Muscle layer of duodenum (tissue), 2 donors: ENCODE data around the gene DAB1.

Experiments used
- H3K27ac ChIP-seq: one replicate; pipeline ENCODE4 v1.7.0; 2013; ENCODE audit warnings: mild to moderate bottlenecking, low read length
- H3K27me3 ChIP-seq: one replicate; pipeline ENCODE4 v1.7.0; 2013; ENCODE audit warnings: low read depth, mild to moderate bottlenecking, control low read depth, low read length
- H3K36me3 ChIP-seq, 2 donors: one replicate each; pipeline ENCODE4 v1.7.0; 2013; ENCODE audit warnings: low read length in 2 of 2, control low read depth in 1 of 2, mild to moderate bottlenecking in 1 of 2; ENCODE audit not compliant: insufficient read depth in 2 of 2, control insufficient read depth in 1 of 2
- H3K4me1 ChIP-seq, 2 donors: one replicate each; pipeline ENCODE4 v1.7.0; 2013; ENCODE audit warnings: low read length in 2 of 2, mild to moderate bottlenecking in 2 of 2, control low read depth in 1 of 2, moderate library complexity in 1 of 2; ENCODE audit not compliant: insufficient read depth in 2 of 2, control insufficient read depth in 1 of 2
- H3K4me3 ChIP-seq, 2 donors: one replicate each; pipeline ENCODE4 v1.7.0; 2013; ENCODE audit warnings: low read length in 2 of 2, low read depth in 1 of 2, mild to moderate bottlenecking in 1 of 2
- H3K9me3 ChIP-seq, 2 donors: one replicate each; pipeline ENCODE4 v1.7.0; 2013; ENCODE audit warnings: low read length in 2 of 2, control low read depth in 1 of 2, mild to moderate bottlenecking in 1 of 2; ENCODE audit not compliant: control insufficient read depth in 1 of 2
- donor health status: healthy.

Gene DAB1

DNA sequence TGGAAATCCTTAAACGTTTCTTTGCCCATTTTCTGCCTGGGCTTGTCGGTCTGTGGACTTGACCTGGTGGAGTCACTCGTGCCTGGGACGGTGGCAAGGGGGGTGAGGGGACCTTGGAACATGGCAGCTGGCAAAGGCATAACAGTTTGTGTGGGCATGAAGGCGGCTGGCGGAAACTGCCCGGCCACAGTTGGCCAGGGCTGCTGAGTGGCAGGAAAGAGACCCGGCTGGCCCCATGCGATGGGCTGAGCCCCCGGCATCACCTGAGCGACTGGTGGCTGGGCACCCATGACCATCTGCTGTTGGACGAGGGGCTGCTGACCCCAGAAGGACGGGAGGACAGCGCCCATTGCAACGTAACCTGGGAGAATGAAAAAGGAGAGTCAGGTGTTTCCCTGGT, 408.8 kb downstream of the DAB1 start:
- Histone ChIP-seq H3K27me3 (no peaks in the 10 kb centered on the region), H3K9me3 (no peaks in the 10 kb centered on the region), H3K36me3 (no peaks in the 10 kb centered on the region), H3K4me1 (peaks cover 0 to 11% of the 10 kb centered on the region in 2 donors), H3K4me3 (no peak overlapping the region), H3K27ac (no peak overlapping the region)

DNA sequence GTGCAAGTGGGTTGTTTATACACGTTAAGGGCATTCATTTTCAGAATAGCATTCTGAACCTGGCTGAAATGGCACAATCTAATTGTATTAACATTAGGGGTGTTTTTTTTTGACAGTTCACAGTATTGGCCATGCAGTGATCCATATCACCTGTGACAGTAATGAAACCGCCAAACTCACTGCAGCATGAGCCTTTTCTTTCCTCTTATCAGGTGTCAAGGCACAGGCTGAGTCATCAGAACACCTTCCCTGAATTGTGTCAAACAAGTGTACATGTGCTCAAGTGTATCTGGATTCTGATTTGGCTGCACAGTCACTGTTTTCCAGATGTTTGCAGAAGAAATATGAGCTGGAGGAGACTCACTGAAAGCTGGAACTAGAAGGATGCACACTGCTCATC, 410.3 kb downstream of the DAB1 start:
- Histone ChIP-seq H3K4me3 (no peak overlapping the region), H3K36me3 (no peaks in the 10 kb centered on the region), H3K27ac (no peak overlapping the region), H3K9me3 (no peaks in the 10 kb centered on the region), H3K27me3 (no peaks in the 10 kb centered on the region), H3K4me1 (peaks cover 0 to 11% of the 10 kb centered on the region in 2 donors)

DNA sequence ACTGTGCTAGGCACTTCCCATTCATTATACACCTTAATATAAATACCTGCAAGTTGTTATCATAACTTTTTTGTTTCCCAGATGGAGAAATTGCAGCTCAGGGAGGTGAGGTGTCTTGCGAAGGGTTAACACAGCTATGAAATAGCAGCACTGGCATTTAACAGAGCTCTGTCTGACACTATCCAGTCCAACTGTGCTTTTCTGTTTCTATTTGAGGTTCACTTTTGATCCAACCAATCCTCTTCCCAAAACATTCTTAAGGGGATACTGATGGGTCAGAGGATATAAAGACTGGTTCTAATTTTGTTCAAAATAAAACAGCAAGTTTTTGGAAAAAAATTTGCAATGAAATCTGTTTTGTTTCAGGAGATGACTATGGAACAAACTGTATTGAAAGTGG, 411.5 kb downstream of the DAB1 start:
- H3K9me3 ChIP-seq = no peaks in the 10 kb centered on the region
- peaks cover 0 to 11% of the 10 kb centered on the region in 2 donors for H3K4me1 ChIP-seq
- H3K4me3 ChIP-seq = no peak overlapping the region
- H3K27me3 ChIP-seq = no peaks in the 10 kb centered on the region
- H3K36me3 ChIP-seq = no peaks in the 10 kb centered on the region
- no peak overlapping the region for H3K27ac ChIP-seq

DNA sequence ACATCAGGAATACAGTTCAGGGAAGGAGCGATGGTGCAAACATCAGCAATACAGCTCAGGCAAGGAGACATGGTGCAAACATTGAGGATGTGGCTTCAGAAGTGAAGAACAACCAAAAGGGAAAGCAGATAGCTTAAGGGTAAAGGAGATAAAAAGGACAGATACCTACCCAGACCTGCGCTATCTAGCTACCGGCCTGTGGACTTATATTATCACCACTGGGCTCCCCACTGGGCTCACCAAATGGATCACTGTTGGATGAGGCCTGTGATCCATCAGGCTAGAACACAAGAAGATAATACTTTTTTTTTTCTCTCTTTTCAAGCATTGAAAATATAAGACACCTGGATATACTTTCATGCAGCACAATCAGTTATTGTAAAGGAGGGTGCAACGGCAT, 413.3 kb downstream of the DAB1 start:
- Histone ChIP-seq H3K27me3 (no peaks in the 10 kb centered on the region), H3K36me3 (no peaks in the 10 kb centered on the region), H3K4me1 (peaks cover 0 to 11% of the 10 kb centered on the region in 2 donors), H3K9me3 (no peaks in the 10 kb centered on the region), H3K4me3 (no peak overlapping the region), H3K27ac (no peak overlapping the region)

DNA sequence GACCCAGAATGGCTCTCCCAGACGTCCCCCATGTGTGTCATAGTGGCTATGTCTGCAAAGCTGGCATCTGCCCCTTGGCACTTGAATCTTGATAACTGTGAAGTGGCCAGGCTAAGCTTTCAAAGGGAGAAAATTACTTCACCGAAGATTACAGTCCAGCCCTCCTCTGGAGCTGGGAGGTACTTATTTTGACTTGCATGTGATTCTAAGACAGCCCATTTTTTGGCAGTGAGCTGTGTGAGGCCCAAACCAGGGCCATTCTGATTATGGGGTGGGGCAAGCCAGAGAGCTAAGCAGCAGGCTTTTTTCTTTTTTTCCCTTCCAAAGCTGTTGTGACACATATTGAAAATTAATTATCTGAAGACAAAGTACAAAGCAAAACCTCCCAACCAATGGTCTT, 415.9 kb downstream of the DAB1 start:
- H3K27me3 ChIP-seq = no peaks in the 10 kb centered on the region
- H3K36me3 ChIP-seq = no peaks in the 10 kb centered on the region
- H3K9me3 ChIP-seq = no peaks in the 10 kb centered on the region

DNA sequence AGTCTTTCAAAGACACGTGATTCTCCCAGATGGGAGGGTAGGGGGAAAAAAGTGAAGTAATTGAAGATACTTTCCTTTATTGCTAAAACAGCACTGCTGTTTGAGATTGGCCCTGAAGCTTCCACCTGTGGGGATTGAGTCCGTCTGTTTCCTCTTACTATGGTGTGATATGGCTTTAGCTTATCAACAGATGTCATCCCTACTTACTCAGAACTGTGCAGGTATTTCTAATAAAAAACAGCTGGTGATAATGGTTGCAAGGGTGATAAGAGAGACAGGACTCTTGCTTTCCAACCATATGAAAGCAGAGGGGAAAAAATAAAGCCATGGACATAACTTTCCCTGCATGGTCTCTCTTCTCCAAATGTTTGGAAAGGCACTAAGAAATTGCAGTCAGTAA, 416.4 kb downstream of the DAB1 start:
- Histone ChIP-seq H3K27ac (no peak overlapping the region), H3K27me3 (no peaks in the 10 kb centered on the region), H3K36me3 (no peaks in the 10 kb centered on the region), H3K4me3 (no peak overlapping the region), H3K4me1 (no peaks in the 10 kb centered on the region), H3K9me3 (no peaks in the 10 kb centered on the region)

More for the DNA sequence above, 415.9 kb downstream of the DAB1 start:
- H3K4me1 ChIP-seq = peaks cover 0 to 3% of the 10 kb centered on the region in 2 donors
- H3K4me3 ChIP-seq = no peak overlapping the region
- no peak overlapping the region for H3K27ac ChIP-seq

DNA sequence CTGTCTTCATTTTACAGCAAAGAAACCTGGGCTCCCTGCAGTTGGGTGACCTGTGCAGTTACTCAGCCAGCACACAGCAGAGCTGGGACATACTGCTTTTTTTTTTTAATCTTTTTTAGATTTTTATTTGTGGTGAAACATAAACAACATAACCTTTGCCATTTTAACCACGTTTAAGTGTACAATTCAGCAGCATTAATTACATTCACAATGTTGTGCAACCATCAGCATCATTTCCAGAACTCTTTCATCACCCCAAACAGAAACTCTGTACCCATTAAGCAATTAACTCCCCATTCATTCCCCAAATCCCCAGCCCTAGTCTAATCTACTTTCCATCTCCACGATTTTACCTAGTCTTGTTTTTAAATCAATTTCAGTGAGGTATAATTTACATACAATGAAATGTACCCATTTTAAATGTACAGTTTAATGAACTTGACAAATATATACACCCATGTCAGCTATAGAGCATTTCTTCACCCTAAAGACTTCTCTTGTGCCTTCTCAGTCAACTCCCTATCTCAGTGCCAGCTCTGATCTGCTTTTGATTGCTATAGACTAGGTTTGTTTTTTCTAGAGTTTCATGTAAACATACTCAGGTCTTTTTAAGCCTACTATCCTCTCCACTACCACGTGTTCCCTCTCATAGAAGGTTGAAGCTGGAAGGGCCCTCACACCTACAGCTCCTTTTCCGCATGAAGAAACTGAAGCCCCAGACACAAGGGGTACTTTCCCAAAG, 420.3 kb downstream of the DAB1 start:
- no peaks in the 10 kb centered on the region for H3K9me3 ChIP-seq
- no peaks in the 10 kb centered on the region for H3K4me1 ChIP-seq
- H3K27ac ChIP-seq = no peak overlapping the region
- H3K4me3 ChIP-seq = no peak overlapping the region
- H3K36me3 ChIP-seq = no peaks in the 10 kb centered on the region
- H3K27me3 ChIP-seq = no peaks in the 10 kb centered on the region

DNA sequence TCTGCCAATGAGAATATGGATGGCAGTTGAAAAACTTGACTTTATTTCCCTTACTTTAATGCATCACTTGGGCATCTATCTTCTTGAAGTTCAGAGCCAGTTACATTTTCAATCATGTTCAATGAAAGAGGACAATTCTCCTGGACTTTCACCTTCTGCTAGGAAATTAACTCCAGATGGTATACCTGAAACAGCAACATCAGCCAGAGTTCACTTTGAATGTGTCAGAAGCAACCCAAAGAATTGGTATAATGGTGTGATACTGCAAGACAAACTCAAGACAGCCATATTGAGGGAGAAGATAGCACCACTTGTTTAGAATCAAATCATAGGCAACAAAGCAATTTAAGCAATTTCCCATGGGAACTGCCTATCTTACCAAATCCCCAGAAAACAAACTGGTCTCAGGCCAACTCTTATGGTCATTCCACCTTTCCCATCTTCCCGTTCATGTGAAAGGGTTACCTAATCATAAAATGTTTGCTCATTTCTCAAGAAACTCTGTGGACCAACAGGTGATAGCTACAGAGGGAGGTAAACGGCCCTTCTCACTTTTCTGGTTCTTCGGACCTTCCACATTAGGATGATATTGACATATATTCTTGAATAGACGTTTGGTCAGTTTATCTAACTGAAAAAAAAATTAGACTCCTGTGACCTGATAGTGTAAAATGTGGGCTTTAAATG, 428.3 kb downstream of the DAB1 start:
- Histone ChIP-seq H3K9me3 (no peaks in the 10 kb centered on the region), H3K36me3 (no peaks in the 10 kb centered on the region), H3K27me3 (no peaks in the 10 kb centered on the region), H3K27ac (no peak overlapping the region), H3K4me3 (no peak overlapping the region), H3K4me1 (no peaks in the 10 kb centered on the region)

DNA sequence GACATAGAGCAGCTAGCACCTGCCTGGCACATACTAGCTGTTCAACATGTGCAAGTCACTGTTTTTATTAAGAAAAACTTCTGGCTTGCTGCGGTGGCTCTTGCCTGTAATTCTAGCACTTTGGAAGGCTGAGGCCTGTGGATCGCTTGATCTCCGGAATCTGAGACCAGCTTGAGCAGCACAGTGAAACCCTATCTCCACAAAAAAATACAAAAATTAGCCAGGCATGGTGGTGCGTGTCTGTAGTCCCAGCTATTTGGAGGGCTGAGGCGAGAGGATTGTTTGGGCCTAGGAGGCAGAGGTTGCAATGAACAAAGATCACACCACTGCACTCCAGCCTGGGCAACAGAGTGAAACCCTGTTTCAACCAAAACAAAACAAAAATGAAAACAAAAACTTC, 430.4 kb downstream of the DAB1 start:
- Histone ChIP-seq H3K9me3 (no peaks in the 10 kb centered on the region), H3K27me3 (no peaks in the 10 kb centered on the region), H3K4me3 (no peak overlapping the region), H3K27ac (no peak overlapping the region), H3K4me1 (no peaks in the 10 kb centered on the region), H3K36me3 (no peaks in the 10 kb centered on the region)

DNA sequence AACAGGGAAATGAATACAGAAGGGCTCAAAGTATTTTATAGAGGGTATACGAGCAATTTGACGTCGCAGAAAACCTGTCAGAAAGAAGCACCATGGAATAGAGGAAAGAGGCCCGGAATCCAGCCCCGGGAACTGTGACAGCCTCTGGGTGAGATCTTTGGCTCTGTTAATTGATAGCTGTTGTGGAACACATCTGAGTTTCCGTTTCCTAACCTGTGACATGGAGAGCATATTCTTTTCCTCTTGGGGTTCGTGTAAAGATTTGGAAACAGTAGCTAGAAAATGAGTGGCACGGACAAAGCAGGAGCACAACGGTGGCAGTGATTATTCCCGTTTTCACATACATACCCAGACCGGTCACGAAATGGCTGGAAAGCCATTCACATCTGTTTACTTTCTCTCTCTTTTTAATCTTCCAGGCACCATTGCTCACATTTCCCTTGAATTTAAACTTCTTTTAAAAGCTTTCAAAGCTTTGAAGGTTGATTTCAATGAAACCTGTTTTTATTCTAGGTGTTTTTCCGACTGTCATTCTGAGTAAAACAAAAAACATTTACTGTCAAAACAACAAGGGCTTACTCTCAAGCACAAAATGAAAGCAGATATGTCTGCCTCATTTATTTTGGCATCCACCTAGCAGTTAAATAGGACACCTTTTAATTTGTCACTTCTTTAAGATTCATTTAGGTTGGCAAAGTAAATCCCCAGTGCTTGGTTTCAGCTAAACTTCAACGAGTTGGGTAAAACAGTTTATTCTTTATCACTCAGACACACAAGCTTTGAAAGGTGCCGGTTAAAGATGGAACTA, 431.3 kb downstream of the DAB1 start:
- Histone ChIP-seq H3K27ac (no peak overlapping the region), H3K4me3 (no peak overlapping the region), H3K9me3 (no peaks in the 10 kb centered on the region), H3K4me1 (no peaks in the 10 kb centered on the region), H3K36me3 (no peaks in the 10 kb centered on the region), H3K27me3 (no peaks in the 10 kb centered on the region)

DNA sequence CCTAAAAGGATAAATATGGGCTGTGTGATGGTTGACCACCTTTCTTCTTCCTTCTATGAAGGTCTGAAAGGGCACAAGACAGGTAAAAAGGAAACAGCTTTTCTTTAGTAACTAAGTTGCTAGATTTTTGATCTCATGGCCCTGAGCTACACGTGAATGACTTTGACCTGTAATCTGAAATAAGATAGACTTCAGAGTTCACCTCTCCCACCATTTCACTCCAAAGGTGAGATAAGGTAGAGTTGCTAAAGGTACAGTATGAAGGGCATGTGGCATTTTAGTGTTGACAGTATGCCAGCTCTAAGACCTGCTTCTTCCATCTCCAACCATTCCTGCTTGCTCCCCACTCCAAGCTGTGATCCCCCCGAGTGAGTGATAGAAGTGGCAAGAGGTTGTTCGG, 432.3 kb downstream of the DAB1 start:
- Histone ChIP-seq H3K27me3 (no peaks in the 10 kb centered on the region), H3K4me3 (no peak overlapping the region), H3K9me3 (no peaks in the 10 kb centered on the region), H3K4me1 (no peaks in the 10 kb centered on the region), H3K36me3 (no peaks in the 10 kb centered on the region), H3K27ac (no peak overlapping the region)
